HG03139 (cell line): ENCODE results near the gene FUCA2.
"Not testable (repeated sequence)": the region's sequence is repeated elsewhere in the genome, so short reads cannot be mapped to it uniquely, and the experiment has no call there.

Source experiments
- ATAC-seq: cut with Tn5 transposase; IDR thresholded peaks from one replicate; pipeline ENCODE4 v1.9.1; 2021; ENCODE audit not compliant: unreplicated experiment

FUCA2 gene

GRCh38 chr6:143536866-143537691, 25.6 kb upstream of the FUCA2 start:
- ATAC-seq: peak; percentile 47

GRCh38 chr6:143536461-143536865, 24.9 kb upstream of the FUCA2 start:
- peak; percentile 58 for ATAC-seq

GRCh38 chr6:143535189-143535614, 23.7 kb upstream of the FUCA2 start:
- ATAC-seq: no peak

- ATAC-seq: no peak
Observed at GRCh38 chr6:143531720-143532499, 20.4 kb upstream of the FUCA2 start.

GRCh38 chr6:143529095-143529494, 17.6 kb upstream of the FUCA2 start:
- ATAC-seq: no peak

GRCh38 chr6:143528164-143528811, 16.8 kb upstream of the FUCA2 start:
- peak; percentile 61 for ATAC-seq

GRCh38 chr6:143527677-143528076, 16.2 kb upstream of the FUCA2 start:
- no peak for ATAC-seq

GRCh38 chr6:143525356-143525755, 13.8 kb upstream of the FUCA2 start:
- ATAC-seq: no peak

- ATAC-seq: no peak
Observed at GRCh38 chr6:143522039-143522600, 10.6 kb upstream of the FUCA2 start.

GRCh38 chr6:143517447-143517773, 5.9 kb upstream of the FUCA2 start:
- ATAC-seq: no peak

- no peak for ATAC-seq
Observed at GRCh38 chr6:143516690-143517446, 5.3 kb upstream of the FUCA2 start.

GRCh38 chr6:143515766-143516355, 4.3 kb upstream of the FUCA2 start:
- no peak for ATAC-seq

GRCh38 chr6:143515061-143515760, 3.7 kb upstream of the FUCA2 start:
- ATAC-seq: no peak

GRCh38 chr6:143513410-143513809, 1.9 kb upstream of the FUCA2 start:
- no peak for ATAC-seq

GRCh38 chr6:143510326-143510725, 1.2 kb downstream of the FUCA2 start:
- ATAC-seq: not testable (repeated sequence)

GRCh38 chr6:143507358-143508145, 4.0 kb downstream of the FUCA2 start:
- ATAC-seq: peak; percentile 35

GRCh38 chr6:143506620-143507019, 4.9 kb downstream of the FUCA2 start:
- no peak for ATAC-seq

GRCh38 chr6:143506199-143506598, 5.3 kb downstream of the FUCA2 start:
- no peak for ATAC-seq

- no peak for ATAC-seq
Observed at GRCh38 chr6:143505537-143505936, 6.0 kb downstream of the FUCA2 start.
